GM21529 (cell line): ENCODE results near the gene MCTP1.
A peak's percentile ranks its signal among the peaks of the same experiment; 100 is the strongest.
"Not testable (repeated sequence)": the region's sequence is repeated elsewhere in the genome, so short reads cannot be mapped to it uniquely, and the experiment has no call there.

ENCODE experiments used
- ATAC-seq: cut with Tn5 transposase; IDR thresholded peaks from one replicate; pipeline ENCODE4 v1.9.1; 2021; ENCODE audit not compliant: unreplicated experiment

The MCTP1 gene

GRCh38 chr5:95256446-95256845, 28.4 kb downstream of the MCTP1 start:
- ATAC-seq, result no peak

GRCh38 chr5:95252801-95253200, 32.1 kb downstream of the MCTP1 start:
- no peak for ATAC-seq

- ATAC-seq, result no peak
Measured at GRCh38 chr5:95251185-95251584, 33.7 kb downstream of the MCTP1 start.

GRCh38 chr5:95244479-95244878, 40.4 kb downstream of the MCTP1 start:
- no peak for ATAC-seq

- ATAC-seq, result peak; percentile 99
Measured at GRCh38 chr5:95241635-95242034, 43.3 kb downstream of the MCTP1 start.

- no peak for ATAC-seq
Measured at GRCh38 chr5:95241161-95241560, 43.7 kb downstream of the MCTP1 start.

- no peak for ATAC-seq
Measured at GRCh38 chr5:95238560-95239325, 46.2 kb downstream of the MCTP1 start.

GRCh38 chr5:95237324-95237723, 47.6 kb downstream of the MCTP1 start:
- no peak for ATAC-seq

GRCh38 chr5:95235439-95235982, 49.4 kb downstream of the MCTP1 start:
- no peak for ATAC-seq

GRCh38 chr5:95229646-95230045, 55.2 kb downstream of the MCTP1 start:
- no peak for ATAC-seq

- ATAC-seq, result no peak
Measured at GRCh38 chr5:95224701-95225459, 60.0 kb downstream of the MCTP1 start.

GRCh38 chr5:95223566-95224258, 61.2 kb downstream of the MCTP1 start:
- ATAC-seq, result no peak

GRCh38 chr5:95222836-95223235, 62.1 kb downstream of the MCTP1 start:
- ATAC-seq, result no peak

GRCh38 chr5:95221234-95221633, 63.7 kb downstream of the MCTP1 start:
- no peak for ATAC-seq

GRCh38 chr5:95220381-95220780, 64.5 kb downstream of the MCTP1 start:
- no peak for ATAC-seq

GRCh38 chr5:95219411-95219810, 65.5 kb downstream of the MCTP1 start:
- ATAC-seq, result no peak

GRCh38 chr5:95217881-95218280, 67.0 kb downstream of the MCTP1 start:
- no peak for ATAC-seq

GRCh38 chr5:95217351-95217750, 67.5 kb downstream of the MCTP1 start:
- ATAC-seq, result no peak

GRCh38 chr5:95216136-95216955, 68.5 kb downstream of the MCTP1 start:
- ATAC-seq, result no peak

GRCh38 chr5:95207811-95208210, 77.1 kb downstream of the MCTP1 start:
- ATAC-seq, result not testable (repeated sequence)

- no peak for ATAC-seq
Measured at GRCh38 chr5:95194856-95195255, 90.0 kb downstream of the MCTP1 start.
